Measurements from ENCODE around the gene ARHGAP9. TPM values are rescaled to one million over a fixed set of nuclear protein-coding genes. Genes with fewer than 3 reads are reported as not detected.

ARHGAP9 gene
- total and polyA plus RNA-seq, 2 donors (not counting 1 experiment from before 2014, with no cell fraction given) = under 0.01 to 0.08 TPM

DNA sequence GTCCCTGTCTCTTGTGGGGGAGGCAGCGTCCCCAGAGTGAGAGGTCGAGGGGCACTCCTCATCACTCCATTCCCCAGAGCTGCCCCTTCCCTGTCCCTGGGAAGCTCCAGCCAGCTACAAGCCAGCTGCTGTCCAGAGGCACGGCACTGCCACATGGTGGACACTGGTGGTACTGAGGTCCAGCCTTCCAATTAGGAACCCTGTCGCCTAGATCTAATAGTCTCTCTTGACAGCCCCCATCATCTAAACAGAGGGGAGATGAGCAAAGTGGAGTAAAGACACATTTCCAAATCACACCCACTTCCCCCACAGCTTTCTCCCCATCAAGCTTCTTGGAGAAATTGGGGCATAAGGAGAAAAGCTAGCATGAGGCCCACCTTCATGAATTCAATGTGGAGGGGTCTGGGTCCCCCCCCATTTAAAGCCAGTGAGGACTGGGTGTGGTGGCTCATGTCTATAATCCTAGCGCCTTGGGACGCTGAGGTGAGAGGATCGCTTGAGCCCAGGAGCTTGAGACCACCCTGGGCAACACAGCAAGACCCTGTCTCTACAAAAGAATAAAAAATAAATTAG is 26.6 kb downstream of the ARHGAP9 start:
- no peak overlapping the region for H3K4me2 ChIP-seq (ENCODE audit: extremely low read depth, insufficient read depth, low read length)

GRCh38 chr12:57452181-57452936 is 27.3 kb downstream of the ARHGAP9 start:
- Histone ChIP-seq H3K36me3 (ENCODE audit: control insufficient read depth, insufficient read depth, low read length) (no peaks in the 10 kb centered on the region), H3K9me3 (ENCODE audit: control insufficient read depth, insufficient read depth, low read depth, low read length) (no peaks in the 10 kb centered on the region), H4K20me1 (ENCODE audit: control insufficient read depth, extremely low read depth, insufficient read depth, low read length) (no peaks in the 10 kb centered on the region), H3K4me1 (ENCODE audit: control insufficient read depth, extremely low read depth, insufficient read depth, low read length) (peaks cover 25% of the 10 kb centered on the region), H3K27ac (ENCODE audit: insufficient read depth, low read length) (peak overlapping the region; percentile 80), H3K27me3 (ENCODE audit: control insufficient read depth, insufficient read depth, low read length) (no peaks in the 10 kb centered on the region), H3K9ac (ENCODE audit: insufficient read depth, low read length) (peak overlapping the region; percentile 36), H3K4me2 (ENCODE audit: extremely low read depth, insufficient read depth, low read length) (peak overlapping the region; percentile 60), H2AFZ (ENCODE audit: low read length) (peak overlapping the region; percentile 57), H3K79me2 (ENCODE audit: control insufficient read depth, insufficient read depth, low read length) (no peaks in the 10 kb centered on the region), H3K4me3 (replicated peaks in 1 of 4; ENCODE audit: control extremely low read depth in 1 of 4, insufficient read depth in 1 of 4, low read depth in 3 of 4, low read length in 4 of 4) (no peak overlapping the region)
- TF ChIP-seq EZH2 (IDR thresholded peaks at IDR 0.05; ENCODE audit: low read length, missing control alignments) = no peak
- no peak for TF ChIP-seq CTCF (conservative IDR thresholded peaks at IDR 0.05 in 1 of 2, IDR thresholded peaks at IDR 0.05 in 1 of 2; ENCODE audit: low read depth in 1 of 2, low read length in 2 of 2)
- peak; percentile 86 to 94 for DNase-seq (ENCODE audit: low read depth in 2 of 2)

More for the DNA sequence above, 26.6 kb downstream of the ARHGAP9 start:
- Histone ChIP-seq H3K4me1 (ENCODE audit: control insufficient read depth, extremely low read depth, insufficient read depth, low read length) (peaks cover 25% of the 10 kb centered on the region), H3K36me3 (ENCODE audit: control insufficient read depth, insufficient read depth, low read length) (no peaks in the 10 kb centered on the region), H2AFZ (ENCODE audit: low read length) (peak overlapping the region; percentile 57), H3K9me3 (ENCODE audit: control insufficient read depth, insufficient read depth, low read depth, low read length) (no peaks in the 10 kb centered on the region), H3K27me3 (ENCODE audit: control insufficient read depth, insufficient read depth, low read length) (no peaks in the 10 kb centered on the region), H3K4me3 (replicated peaks in 1 of 4; ENCODE audit: control extremely low read depth in 1 of 4, insufficient read depth in 1 of 4, low read depth in 3 of 4, low read length in 4 of 4) (no peak overlapping the region), H3K79me2 (ENCODE audit: control insufficient read depth, insufficient read depth, low read length) (no peaks in the 10 kb centered on the region), H3K27ac (ENCODE audit: insufficient read depth, low read length) (peak overlapping the region; percentile 80), H4K20me1 (ENCODE audit: control insufficient read depth, extremely low read depth, insufficient read depth, low read length) (no peaks in the 10 kb centered on the region), H3K9ac (ENCODE audit: insufficient read depth, low read length) (no peak overlapping the region)
- TF ChIP-seq EZH2 (IDR thresholded peaks at IDR 0.05; ENCODE audit: low read length, missing control alignments) = no peak
- peak; percentile 94 to 98 for TF ChIP-seq CTCF (conservative IDR thresholded peaks at IDR 0.05 in 1 of 2, IDR thresholded peaks at IDR 0.05 in 1 of 2; ENCODE audit: low read depth in 1 of 2, low read length in 2 of 2)
- peak; percentile 65 to 81 for DNase-seq (ENCODE audit: low read depth in 2 of 2)

DNA sequence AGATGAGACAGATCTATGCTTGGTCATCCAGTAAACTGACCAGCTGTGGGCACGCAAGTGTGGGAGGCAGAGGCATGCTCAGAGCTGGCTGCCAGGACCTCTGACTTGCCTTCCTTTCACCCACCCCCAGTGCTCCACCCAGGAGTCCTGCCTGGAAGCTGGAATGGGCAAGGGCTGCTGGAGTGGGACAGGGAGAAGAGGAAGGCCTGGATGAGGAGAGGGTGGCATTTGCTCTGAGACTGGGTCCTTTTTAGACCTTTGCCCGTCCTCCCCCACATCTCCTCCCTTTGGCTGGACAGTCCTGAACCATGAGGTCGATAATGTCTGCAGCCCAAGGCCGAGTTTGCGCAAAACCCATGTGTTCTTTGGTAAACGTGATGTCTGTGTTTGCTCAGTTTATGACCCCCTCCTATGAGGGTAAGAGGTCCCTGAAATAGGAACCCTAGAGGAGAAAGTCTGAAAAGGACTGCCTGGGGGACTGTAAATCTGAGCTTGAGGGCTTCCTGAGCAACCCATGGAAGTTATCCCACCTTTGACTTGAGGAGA is 28.4 kb downstream of the ARHGAP9 start:
- Histone ChIP-seq H3K27ac (ENCODE audit: insufficient read depth, low read length) (no peak overlapping the region), H3K9me3 (ENCODE audit: control insufficient read depth, insufficient read depth, low read depth, low read length) (no peaks in the 10 kb centered on the region), H3K4me1 (ENCODE audit: control insufficient read depth, extremely low read depth, insufficient read depth, low read length) (peaks cover 25% of the 10 kb centered on the region), H3K79me2 (ENCODE audit: control insufficient read depth, insufficient read depth, low read length) (no peaks in the 10 kb centered on the region), H3K27me3 (ENCODE audit: control insufficient read depth, insufficient read depth, low read length) (no peaks in the 10 kb centered on the region), H3K36me3 (ENCODE audit: control insufficient read depth, insufficient read depth, low read length) (no peaks in the 10 kb centered on the region), H2AFZ (ENCODE audit: low read length) (peak overlapping the region; percentile 26), H3K4me2 (ENCODE audit: extremely low read depth, insufficient read depth, low read length) (no peak overlapping the region), H4K20me1 (ENCODE audit: control insufficient read depth, extremely low read depth, insufficient read depth, low read length) (no peaks in the 10 kb centered on the region), H3K4me3 (replicated peaks in 1 of 4; ENCODE audit: control extremely low read depth in 1 of 4, insufficient read depth in 1 of 4, low read depth in 3 of 4, low read length in 4 of 4) (no peak overlapping the region), H3K9ac (ENCODE audit: insufficient read depth, low read length) (no peak overlapping the region)
- TF ChIP-seq EZH2 (IDR thresholded peaks at IDR 0.05; ENCODE audit: low read length, missing control alignments) (no peak), CTCF (conservative IDR thresholded peaks at IDR 0.05 in 1 of 2, IDR thresholded peaks at IDR 0.05 in 1 of 2; ENCODE audit: low read depth in 1 of 2, low read length in 2 of 2) (no peak)
- peak in 1 of 2 donors; percentile 22 for DNase-seq (ENCODE audit: low read depth in 2 of 2)
